ENCODE measurements around the gene INSL3.

INSL3 gene

GRCh38 chr19:17794412-17794730 is 26.9 kb downstream of the INSL3 start:
- no peaks in the 10 kb centered on the region for H3K27me3 ChIP-seq (ENCODE audit: insufficient read depth, low read length, poor library complexity)
- no peak overlapping the region for H3K27ac ChIP-seq (ENCODE audit: low read length)
- H3K36me3 ChIP-seq (ENCODE audit: insufficient read depth, low read length): no peaks in the 10 kb centered on the region
- H3K9me3 ChIP-seq (ENCODE audit: insufficient read depth, low read length, severe bottlenecking): no peaks in the 10 kb centered on the region
- no peak overlapping the region for H3K9ac ChIP-seq (ENCODE audit: low read depth, low read length)
- ATAC-seq (ENCODE audit: insufficient read depth, low read depth): no peak
- H3K4me2 ChIP-seq (ENCODE audit: insufficient read depth, low read length): no peak overlapping the region
- no peaks in the 10 kb centered on the region for H3K79me2 ChIP-seq (ENCODE audit: insufficient read depth, low read length)
- H4K20me1 ChIP-seq (ENCODE audit: insufficient read depth, low read length): no peaks in the 10 kb centered on the region
- no peak for DNase-seq
- no peak overlapping the region for H2AFZ ChIP-seq (ENCODE audit: low read depth, low read length)
- H3K4me1 ChIP-seq (ENCODE audit: insufficient read depth, low read length): 0 out of 2 replicates have a peak, but pooled peaks cover 3% of the 10 kb centered on the region
- no peak overlapping the region for H3K4me3 ChIP-seq (ENCODE audit: low read depth in 1 of 2, low read length in 2 of 2)
- TF ChIP-seq EZH2 (IDR thresholded peaks at IDR 0.05; ENCODE audit: borderline replicate concordance, low read depth, low read length, severe bottlenecking): no peak
- TF ChIP-seq, protein P1, sequence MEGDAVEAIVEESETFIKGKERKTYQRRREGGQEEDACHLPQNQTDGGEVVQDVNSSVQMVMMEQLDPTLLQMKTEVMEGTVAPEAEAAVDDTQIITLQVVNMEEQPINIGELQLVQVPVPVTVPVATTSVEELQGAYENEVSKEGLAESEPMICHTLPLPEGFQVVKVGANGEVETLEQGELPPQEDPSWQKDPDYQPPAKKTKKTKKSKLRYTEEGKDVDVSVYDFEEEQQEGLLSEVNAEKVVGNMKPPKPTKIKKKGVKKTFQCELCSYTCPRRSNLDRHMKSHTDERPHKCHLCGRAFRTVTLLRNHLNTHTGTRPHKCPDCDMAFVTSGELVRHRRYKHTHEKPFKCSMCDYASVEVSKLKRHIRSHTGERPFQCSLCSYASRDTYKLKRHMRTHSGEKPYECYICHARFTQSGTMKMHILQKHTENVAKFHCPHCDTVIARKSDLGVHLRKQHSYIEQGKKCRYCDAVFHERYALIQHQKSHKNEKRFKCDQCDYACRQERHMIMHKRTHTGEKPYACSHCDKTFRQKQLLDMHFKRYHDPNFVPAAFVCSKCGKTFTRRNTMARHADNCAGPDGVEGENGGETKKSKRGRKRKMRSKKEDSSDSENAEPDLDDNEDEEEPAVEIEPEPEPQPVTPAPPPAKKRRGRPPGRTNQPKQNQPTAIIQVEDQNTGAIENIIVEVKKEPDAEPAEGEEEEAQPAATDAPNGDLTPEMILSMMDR (IDR thresholded peaks at IDR 0.05; ENCODE audit: borderline replicate concordance, extremely low read depth, low read length, poor library complexity, severe bottlenecking): no peak

- Histone ChIP-seq H3K36me3 (ENCODE audit: insufficient read depth, low read length) (peaks cover 21% of the 10 kb centered on the region), H3K9me3 (ENCODE audit: insufficient read depth, low read length, severe bottlenecking) (no peaks in the 10 kb centered on the region), H3K4me2 (ENCODE audit: insufficient read depth, low read length) (no peak overlapping the region), H3K27ac (ENCODE audit: low read length) (no peak overlapping the region), H3K9ac (ENCODE audit: low read depth, low read length) (no peak overlapping the region), H4K20me1 (ENCODE audit: insufficient read depth, low read length) (no peaks in the 10 kb centered on the region), H3K4me3 (ENCODE audit: low read depth in 1 of 2, low read length in 2 of 2) (no peak overlapping the region), H3K27me3 (ENCODE audit: insufficient read depth, low read length, poor library complexity) (no peaks in the 10 kb centered on the region), H3K79me2 (ENCODE audit: insufficient read depth, low read length) (no peaks in the 10 kb centered on the region), H2AFZ (ENCODE audit: low read depth, low read length) (no peak overlapping the region), H3K4me1 (ENCODE audit: insufficient read depth, low read length) (0 out of 2 replicates have a peak, but pooled peaks cover 3% of the 10 kb centered on the region)
- ATAC-seq (ENCODE audit: insufficient read depth, low read depth): no peak
- no peak for TF ChIP-seq EZH2 (IDR thresholded peaks at IDR 0.05; ENCODE audit: borderline replicate concordance, low read depth, low read length, severe bottlenecking)
- TF ChIP-seq, protein P1 (IDR thresholded peaks at IDR 0.05; ENCODE audit: borderline replicate concordance, extremely low read depth, low read length, poor library complexity, severe bottlenecking): no peak
- no peak for DNase-seq
Measured at GRCh38 chr19:17790059-17790780, 31.1 kb downstream of the INSL3 start.

- no peak for TF ChIP-seq EZH2 (IDR thresholded peaks at IDR 0.05; ENCODE audit: borderline replicate concordance, low read depth, low read length, severe bottlenecking)
- TF ChIP-seq, protein P1 (IDR thresholded peaks at IDR 0.05; ENCODE audit: borderline replicate concordance, extremely low read depth, low read length, poor library complexity, severe bottlenecking): no peak
Measured at GRCh38 chr19:17788632-17789031, 32.7 kb downstream of the INSL3 start.

More at GRCh38 chr19:17788632-17789031, 32.7 kb downstream of the INSL3 start:
- ATAC-seq (ENCODE audit: insufficient read depth, low read depth): no peak
- no peak overlapping the region for H3K4me2 ChIP-seq (ENCODE audit: insufficient read depth, low read length)
- H3K9me3 ChIP-seq (ENCODE audit: insufficient read depth, low read length, severe bottlenecking): no peaks in the 10 kb centered on the region
- H3K79me2 ChIP-seq (ENCODE audit: insufficient read depth, low read length): no peaks in the 10 kb centered on the region
- H2AFZ ChIP-seq (ENCODE audit: low read depth, low read length): no peak overlapping the region
- H3K27me3 ChIP-seq (ENCODE audit: insufficient read depth, low read length, poor library complexity): no peaks in the 10 kb centered on the region
- 0 out of 2 replicates have a peak, but pooled peaks cover 3% of the 10 kb centered on the region for H3K4me1 ChIP-seq (ENCODE audit: insufficient read depth, low read length)
- H4K20me1 ChIP-seq (ENCODE audit: insufficient read depth, low read length): peaks cover 5% of the 10 kb centered on the region; the same call in 1 of the 2 replicates
- H3K4me3 ChIP-seq (ENCODE audit: low read depth in 1 of 2, low read length in 2 of 2): no peak overlapping the region
- no peak for DNase-seq
- H3K36me3 ChIP-seq (ENCODE audit: insufficient read depth, low read length): peaks cover 36% of the 10 kb centered on the region
- H3K9ac ChIP-seq (ENCODE audit: low read depth, low read length): no peak overlapping the region
- H3K27ac ChIP-seq (ENCODE audit: low read length): no peak overlapping the region

Data from DND-41 (cell line).